Aorta (tissue), 5 donors: ENCODE data around the gene DDX50. TPM values are rescaled to one million over a fixed set of nuclear protein-coding genes. Genes with fewer than 3 reads are reported as not detected.
"Not testable (repeated sequence)": the region's sequence is repeated elsewhere in the genome, so short reads cannot be mapped to it uniquely, and the experiment has no call there.

Experiments
- ATAC-seq: fragments of 200-7000 bp; cut with Tn5 transposase; one replicate; pipeline ENCODE4 v1.9.1; 2022; ENCODE audit warnings: moderate library complexity; ENCODE audit not compliant: low FRiP score
- DNase-seq, 2 donors: peaks; one replicate each; pipeline ENCODE4 v3.0.0-alpha.2; 2020
- H3K27ac ChIP-seq, 2 donors: one replicate each; pipeline ENCODE4 v1.5.1; 2013; ENCODE audit warnings: low read length in 2 of 2, mild to moderate bottlenecking in 2 of 2, moderate library complexity in 2 of 2, control low read depth in 1 of 2, inconsistent platforms in 1 of 2, low read depth in 1 of 2
- H3K27me3 ChIP-seq, 2 donors: one replicate each; pipeline ENCODE4 v1.6.1; 2013; ENCODE audit warnings: control low read depth in 1 of 2, low read length in 1 of 2, mild to moderate bottlenecking in 1 of 2, moderate library complexity in 1 of 2; ENCODE audit not compliant: insufficient read depth in 2 of 2, control insufficient read depth in 1 of 2
- H3K36me3 ChIP-seq, 2 donors: one replicate each; pipeline ENCODE4 v1.6.1; 2013; ENCODE audit warnings: control low read depth in 1 of 2, low read length in 1 of 2, mild to moderate bottlenecking in 1 of 2; ENCODE audit not compliant: insufficient read depth in 2 of 2, control insufficient read depth in 1 of 2
- H3K4me1 ChIP-seq, 2 donors: one replicate each; pipeline ENCODE4 v1.6.1; 2013; ENCODE audit warnings: low read length in 2 of 2, control low read depth in 1 of 2, mild to moderate bottlenecking in 1 of 2, moderate library complexity in 1 of 2; ENCODE audit not compliant: insufficient read depth in 2 of 2, control insufficient read depth in 1 of 2
- H3K4me3 ChIP-seq, 2 donors: one replicate each; pipeline ENCODE4 v1.5.1; 2013; ENCODE audit warnings: low read length in 2 of 2, control low read depth in 1 of 2, mild to moderate bottlenecking in 1 of 2
- H3K9me3 ChIP-seq: one replicate; pipeline ENCODE4 v1.6.1; 2013; ENCODE audit warnings: mild to moderate bottlenecking, low read length; ENCODE audit not compliant: control insufficient read depth
- WGBS, 2 donors: extraction: QIAGEN DNeasy Blood & Tissue Kit; methylation state at CpG; one replicate each; pipeline ENCODE4 v1.1.7; 2013; 5-methylcytosine and 5-hydroxymethylcytosine counted together
- intact Hi-C, 2 donors: fragments of 100-400 bp; cut with DNase I; formaldehyde crosslinking; loops; one replicate each; pipeline versions ENCODE4 v1.14.2 to v1.15.0; 2022
- polyA plus RNA-seq, 2 donors: library from polyadenylated mRNA; stranded (reverse); fragments of 200-250 nt; gene quantifications; one replicate each; pipeline ENCODE4 v1.2.3, GENCODE V29; 2013
- total RNA-seq, 2 donors: library from RNA; stranded (reverse); fragmentation: NEBNext Ultra II Directional; extraction: Animal tissue kit (Norgen Biotek cat#: 25700); gene quantifications; one replicate each; pipeline ENCODE4 v1.2.1, GENCODE V29; 2021
- donor health status: healthy with polysubstance abuse.
- donor health status: Bipolar disorder and iron deficiency.
- donor health status: DM: no; HTN: no; CAD: no.
- donor health status: DM: no; HTN: no; CAD: no.
- donor health status: DM: yes; HTN: yes; CAD: no.

Gene DDX50
- total and polyA plus RNA-seq, 4 donors, result 32.0 to 39.8 (median 35.3) TPM

GRCh38 chr10:68957284-68957615, 56.1 kb downstream of the DDX50 start:
- DNase-seq, result no peak
- intact Hi-C loops, result loop anchor here in 1 of 2 donors (2.0 kb wide), 1 partner anchor 32 kb away; the partner anchor contains the start of gene KIFBP
- no peaks in the 10 kb centered on the region for H3K9me3 ChIP-seq
- no peak overlapping the region for H3K27ac ChIP-seq
- 60 to 67% methylated on average over 7 of the region's 7 CpGs for WGBS, 2 donors
- no peak for ATAC-seq
- no peaks in the 10 kb centered on the region for H3K27me3 ChIP-seq
- H3K4me3 ChIP-seq, result peak overlapping the region; percentile 64 to 66
- H3K4me1 ChIP-seq, result peaks cover 0 to 8% of the 10 kb centered on the region in 2 donors
- H3K36me3 ChIP-seq, result no peaks in the 10 kb centered on the region

- ATAC-seq (no peak), DNase-seq (no peak)
- peaks cover 0 to 8% of the 10 kb centered on the region in 2 donors for H3K4me1 ChIP-seq
- 59 to 65% methylated on average over 3 of the region's 3 CpGs for WGBS, 2 donors
- no peak overlapping the region for H3K27ac ChIP-seq
- H3K36me3 ChIP-seq, result no peaks in the 10 kb centered on the region
- H3K9me3 ChIP-seq, result no peaks in the 10 kb centered on the region
- intact Hi-C loops, result loop anchor here in 1 of 2 donors (2.0 kb wide), 1 partner anchor 31 kb away; the partner anchor contains the start of gene KIFBP
- peak overlapping the region in 1 of 2 donors; percentile 66 for H3K4me3 ChIP-seq
- no peaks in the 10 kb centered on the region for H3K27me3 ChIP-seq
Observed at GRCh38 chr10:68957654-68958053, 56.5 kb downstream of the DDX50 start.

GRCh38 chr10:68959695-68960527, 58.8 kb downstream of the DDX50 start:
- DNase-seq (no peak), ATAC-seq (no peak)
- WGBS, 2 donors, result 93% methylated on average over 4 of the region's 4 CpGs
- intact Hi-C loops, result no loop called here
- peaks cover 3 to 8% of the 10 kb centered on the region in 2 donors for H3K36me3 ChIP-seq
- no peaks in the 10 kb centered on the region for H3K27me3 ChIP-seq
- H3K9me3 ChIP-seq, result no peaks in the 10 kb centered on the region
- H3K4me3 ChIP-seq, result no peak overlapping the region
- H3K4me1 ChIP-seq, result peaks cover 0 to 8% of the 10 kb centered on the region in 2 donors
- H3K27ac ChIP-seq, result no peak overlapping the region

- WGBS, 2 donors, result 93 to 95% methylated on average over 4 of the region's 4 CpGs
- no peak for DNase-seq
- Histone ChIP-seq H3K36me3 (peaks cover 12 to 13% of the 10 kb centered on the region in 2 donors), H3K27me3 (no peaks in the 10 kb centered on the region), H3K4me3 (no peak overlapping the region), H3K4me1 (no peaks in the 10 kb centered on the region), H3K27ac (no peak overlapping the region), H3K9me3 (no peaks in the 10 kb centered on the region)
- no peak for ATAC-seq
- intact Hi-C loops, result no loop called here
Observed at GRCh38 chr10:68963151-68963550, 62.0 kb downstream of the DDX50 start.

GRCh38 chr10:68973975-68974374, 72.9 kb downstream of the DDX50 start:
- no peak for ATAC-seq
- Histone ChIP-seq H3K27me3 (no peaks in the 10 kb centered on the region), H3K4me3 (no peak overlapping the region), H3K9me3 (no peaks in the 10 kb centered on the region), H3K36me3 (peaks cover 7 to 23% of the 10 kb centered on the region in 2 donors), H3K27ac (no peak overlapping the region), H3K4me1 (no peaks in the 10 kb centered on the region)
- DNase-seq, result no peak
- 77 to 82% methylated on average over 5 of the region's 5 CpGs for WGBS, 2 donors
- intact Hi-C loops, result no loop called here

- H3K4me3 ChIP-seq, H3K27ac ChIP-seq, H3K9me3 ChIP-seq, intact Hi-C loops, H3K27me3 ChIP-seq, DNase-seq, H3K4me1 ChIP-seq, ATAC-seq: not testable (repeated sequence)
- H3K36me3 ChIP-seq, result peaks cover 10 to 17% of the 10 kb centered on the region in 2 donors
- 93 to 98% methylated on average over 5 of the region's 5 CpGs for WGBS, 2 donors
Observed at GRCh38 chr10:68975936-68976473, 74.9 kb downstream of the DDX50 start.

- ATAC-seq, H3K4me3 ChIP-seq, H3K9me3 ChIP-seq, H3K27ac ChIP-seq, H3K27me3 ChIP-seq, DNase-seq, H3K36me3 ChIP-seq, H3K4me1 ChIP-seq, intact Hi-C loops: not testable (repeated sequence)
- WGBS, 2 donors, result 67% methylated on average over 6 of the region's 6 CpGs
Observed at GRCh38 chr10:68979738-68980137, 78.6 kb downstream of the DDX50 start.

GRCh38 chr10:68981074-68981473, 80.0 kb downstream of the DDX50 start:
- H3K4me1 ChIP-seq, result no peaks in the 10 kb centered on the region
- intact Hi-C loops, result no loop called here
- no peak for DNase-seq
- H3K36me3 ChIP-seq, result peaks cover 3 to 8% of the 10 kb centered on the region in 2 donors
- no peak overlapping the region for H3K27ac ChIP-seq
- no peaks in the 10 kb centered on the region for H3K27me3 ChIP-seq
- no peaks in the 10 kb centered on the region for H3K9me3 ChIP-seq
- WGBS, 2 donors, result 73 to 76% methylated on average over 1 of the region's 1 CpG
- no peak for ATAC-seq
- no peak overlapping the region for H3K4me3 ChIP-seq

GRCh38 chr10:68982389-68982788, 81.3 kb downstream of the DDX50 start:
- Histone ChIP-seq H3K9me3 (no peaks in the 10 kb centered on the region), H3K27ac (no peak overlapping the region), H3K27me3 (no peaks in the 10 kb centered on the region), H3K4me1 (no peaks in the 10 kb centered on the region), H3K36me3 (peaks cover 3 to 7% of the 10 kb centered on the region in 2 donors), H3K4me3 (no peak overlapping the region)
- WGBS, 2 donors, result 92 to 93% methylated on average over 11 of the region's 11 CpGs
- intact Hi-C loops, result no loop called here
- DNase-seq (no peak), ATAC-seq (no peak)
